B cell (primary cell): ENCODE results near the gene PCDHGB2. TPM values are rescaled to one million over a fixed set of nuclear protein-coding genes. Genes with fewer than 3 reads are reported as not detected.
A peak's percentile ranks its signal among the peaks of the same experiment; 100 is the strongest.

Experiments used
- ATAC-seq: fragments of 200-7000 bp; cut with Tn5 transposase; one replicate; pipeline ENCODE4 v1.10.0; 2021; ENCODE audit warnings: low read depth, mild to moderate bottlenecking, moderate number of reproducible peaks, moderate library complexity
- CTCF ChIA-PET: fragments of 350-600 bp; sonication (Branson Sonifier 250); formaldehyde crosslinking; loops from one replicate; lab custom pipeline; 2021; ENCODE audit warnings: antibody characterized with exemption, inconsistent platforms; lab: Charles Lee
- POLR2A ChIA-PET: fragments of 350-600 bp; sonication (Branson Sonifier 250); formaldehyde crosslinking; loops from one replicate; lab custom pipeline; 2021; ENCODE audit warnings: antibody characterized with exemption; lab: Charles Lee
- DNase-seq: peaks from one replicate; pipeline ENCODE4 v3.0.0; 2013
- H2AFZ ChIP-seq: 2 replicates; pipeline ENCODE4 v1.6.1; 2012; ENCODE audit warnings: mild to moderate bottlenecking, low read depth, low read length; ENCODE audit not compliant: insufficient read depth, poor library complexity, severe bottlenecking
- H3K27ac ChIP-seq, 2 donors: 1 replicate in 1 of 2; 2 replicates in 1 of 2; pipeline ENCODE4 v1.5.1; 2012 to 2013; ENCODE audit warnings: low read length in 2 of 2, mild to moderate bottlenecking in 2 of 2, moderate library complexity in 1 of 2
- H3K27me3 ChIP-seq, 4 experiments: fragments of 200-600 bp in 1 of 4; sonication (generic) in 1 of 4; replicated peaks in 1 of 4; 1 replicate in 2 of 4; 2 replicates in 2 of 4; pipeline versions ENCODE4 v1.6.1 to v1.7.0; 2013 to 2016; ENCODE audit warnings: low read length in 3 of 4, mild to moderate bottlenecking in 2 of 4, mixed read lengths in 1 of 4, moderate library complexity in 1 of 4; ENCODE audit not compliant: insufficient read depth in 4 of 4, control insufficient read depth in 3 of 4; ENCODE audit errors: control extremely low read depth in 1 of 4
- H3K36me3 ChIP-seq, 2 experiments: replicated peaks in 1 of 2; 1 replicate in 1 of 2; 2 replicates in 1 of 2; pipeline versions ENCODE4 v1.6.1 to v1.7.1; 2013; ENCODE audit warnings: low read length in 1 of 2; ENCODE audit not compliant: insufficient read depth in 2 of 2, control insufficient read depth in 1 of 2; ENCODE audit errors: control extremely low read depth in 1 of 2, extremely low read depth in 1 of 2
- H3K4me1 ChIP-seq, 2 donors: fragments of 200-600 bp in 1 of 2; sonication (generic) in 1 of 2; 1 replicate in 1 of 2; 2 replicates in 1 of 2; pipeline versions ENCODE4 v1.5.1 to v1.6.1; 2013 to 2017; ENCODE audit warnings: low read length in 2 of 2; ENCODE audit not compliant: control insufficient read depth in 2 of 2, insufficient read depth in 2 of 2
- H3K4me2 ChIP-seq: replicated peaks from 2 replicates; pipeline ENCODE3; 2012; ENCODE audit warnings: mild to moderate bottlenecking, low read depth, low read length; ENCODE audit not compliant: poor library complexity, severe bottlenecking
- H3K4me3 ChIP-seq, 5 experiments: fragments of 200-600 bp in 1 of 5; sonication (generic) in 1 of 5; 1 replicate in 3 of 5; 2 replicates in 2 of 5; pipeline versions ENCODE4 v1.5.1 to v1.7.0; 2011 to 2016; ENCODE audit warnings: low read length in 4 of 5, mild to moderate bottlenecking in 4 of 5, low read depth in 2 of 5, control low read depth in 1 of 5, moderate library complexity in 1 of 5; ENCODE audit not compliant: insufficient read depth in 1 of 5; ENCODE audit errors: control extremely low read depth in 1 of 5, extremely low read depth in 1 of 5
- H3K79me2 ChIP-seq: fragments of 200-600 bp; sonication (generic); one replicate; pipeline ENCODE4 v1.6.0; 2016; ENCODE audit warnings: low read length; ENCODE audit not compliant: control insufficient read depth, insufficient read depth
- H3K9ac ChIP-seq: fragments of 200-600 bp; sonication (generic); 2 replicates; pipeline ENCODE4 v1.6.1; 2017; ENCODE audit warnings: mild to moderate bottlenecking, low read length, moderate library complexity
- H3K9me3 ChIP-seq, 3 donors: one replicate each; pipeline versions ENCODE4 v1.6.1 to v1.7.1; 2013; ENCODE audit warnings: low read length in 2 of 3; ENCODE audit not compliant: control insufficient read depth in 2 of 3, insufficient read depth in 1 of 3; ENCODE audit errors: control extremely low read depth in 1 of 3
- H4K20me1 ChIP-seq: 2 replicates; pipeline ENCODE4 v1.6.0; 2012; ENCODE audit warnings: mild to moderate bottlenecking, low read length; ENCODE audit not compliant: insufficient read depth, control insufficient read depth, poor library complexity, severe bottlenecking
- H3K27ac Mint-ChIP-seq: one replicate; pipeline ENCODE4 v1.8.0; 2021; ENCODE audit warnings: mixed read lengths
- H3K27me3 Mint-ChIP-seq: one replicate; pipeline ENCODE4 v1.8.0; 2021; ENCODE audit warnings: mixed read lengths
- H3K4me1 Mint-ChIP-seq: one replicate; pipeline ENCODE4 v1.8.0; 2021; ENCODE audit warnings: mixed read lengths
- H3K4me3 Mint-ChIP-seq: one replicate; pipeline ENCODE4 v1.8.0; 2021; ENCODE audit warnings: mixed read lengths
- H3K9me3 Mint-ChIP-seq: one replicate; pipeline ENCODE4 v1.8.0; 2022; ENCODE audit warnings: mixed read lengths; ENCODE audit not compliant: insufficient read depth
- EZH2 ChIP-seq: IDR thresholded peaks from 2 replicates; pipeline ENCODE4 v1.6.1; 2012; ENCODE audit warnings: borderline replicate concordance, low read depth, mild to moderate bottlenecking, moderate library complexity, low read length; ENCODE audit not compliant: insufficient read depth, poor library complexity, severe bottlenecking
- WGBS: methylation state at CpG from one replicate; pipeline ENCODE4 v1.1.5; 2013; ENCODE audit warnings: missing lambda C conversion rate; ENCODE audit not compliant: insufficient coverage; 5-methylcytosine and 5-hydroxymethylcytosine counted together
- intact Hi-C: fragments of 100-400 bp; cut with micrococcal nuclease; formaldehyde crosslinking; loops from one replicate; pipeline ENCODE4 v1.10.0; 2022
- polyA plus RNA-seq: library from polyadenylated mRNA; depleted of rRNA; stranded (reverse); fragments of >200 nt; gene quantifications from 2 replicates; pipeline ENCODE4 v1.2.3, GENCODE V29; 2012
- total RNA-seq, 2 donors: library from RNA; stranded (reverse); fragments of 120-200 nt in 1 of 2; gene quantifications; 1 replicate in 1 of 2; 2 replicates in 1 of 2; pipeline versions ENCODE4 v1.2.3 to v1.2.4, GENCODE V29; 2013 to 2022
- TF ChIP-seq, protein P1 (sequence below): fragments of 200-600 bp; IDR thresholded peaks from one replicate; pipeline ENCODE4 v1.8.0; 2022; ENCODE audit warnings: antibody characterized with exemption, mild to moderate bottlenecking

Gene PCDHGB2
- total and polyA plus RNA-seq, 2 donors (not counting 1 experiment from before 2014, with no cell fraction given) = 0.66 to 3.9 TPM

DNA sequence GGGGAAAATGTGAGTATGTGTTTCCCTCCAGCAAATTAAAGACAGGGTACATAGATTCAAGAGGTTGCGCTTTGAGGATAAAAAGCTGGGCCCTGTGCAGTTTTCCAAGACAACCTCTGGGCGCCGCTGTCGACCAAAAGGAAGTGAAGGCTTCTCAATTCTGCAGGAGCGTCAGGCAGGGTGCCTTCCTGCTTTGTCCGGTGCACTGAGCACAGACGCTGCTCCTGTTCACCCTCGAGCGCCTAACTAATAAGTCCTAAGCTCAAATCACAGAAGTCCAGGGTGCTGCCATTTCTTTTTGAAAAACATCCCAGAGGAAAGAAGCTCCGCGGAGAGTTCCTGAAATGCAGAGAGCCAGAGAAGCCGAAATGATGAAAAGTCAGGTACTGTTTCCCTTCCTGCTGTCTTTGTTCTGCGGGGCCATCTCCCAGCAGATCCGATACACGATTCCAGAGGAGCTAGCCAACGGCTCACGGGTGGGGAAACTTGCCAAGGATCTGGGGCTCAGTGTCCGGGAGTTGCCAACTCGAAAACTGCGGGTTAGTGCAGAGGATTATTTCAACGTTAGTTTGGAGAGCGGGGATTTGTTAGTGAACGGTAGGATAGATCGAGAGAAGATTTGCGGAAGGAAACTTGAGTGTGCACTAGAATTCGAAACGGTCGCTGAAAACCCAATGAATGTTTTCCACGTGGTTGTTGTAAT is 9.7 kb upstream of the PCDHGB2 start, which contains the start of gene PCDHGB1:
Gene PCDHGB1, plus strand, starts transcription at position 183 of the 703 bp plus-strand sequence. Its CDS starts 162 bp downstream, at position 345.
- Histone ChIP-seq H3K79me2 (no peaks in the 10 kb centered on the region), H3K27me3 (peaks cover 0 to 52% (median 26%) of the 10 kb centered on the region in 4 experiments), H3K9ac (no peak within 1 kb of the TSS), H3K4me2 (peak within 1 kb of the TSS; percentile 28), H3K4me1 (no peaks in the 10 kb centered on the region), H4K20me1 (no peaks in the 10 kb centered on the region), H3K4me3 (peak within 1 kb of the TSS in 2 of 5 experiments; percentile 21 to 44), H3K36me3 (no peaks in the 10 kb centered on the region), H3K27ac (no peak within 1 kb of the TSS), H2AFZ (peak within 1 kb of the TSS; percentile 22), H3K9me3 (peaks cover 2 to 49% (median 31%) of the 10 kb centered on the region in 3 donors)
- ChIA-PET CTCF (interaction anchor here (1.1 to 1.2 kb wide), 3 partner anchors 19 to 207 kb away, joined by 3 to 5 read pairs (median 3); partner anchors contain the start of gene PCDHGA1), POLR2A (no interaction called here)
- peaks cover 13% of the 10 kb centered on the region for H3K9me3 Mint-ChIP-seq
- no peak for TF ChIP-seq EZH2
- TF ChIP-seq, protein P1, sequence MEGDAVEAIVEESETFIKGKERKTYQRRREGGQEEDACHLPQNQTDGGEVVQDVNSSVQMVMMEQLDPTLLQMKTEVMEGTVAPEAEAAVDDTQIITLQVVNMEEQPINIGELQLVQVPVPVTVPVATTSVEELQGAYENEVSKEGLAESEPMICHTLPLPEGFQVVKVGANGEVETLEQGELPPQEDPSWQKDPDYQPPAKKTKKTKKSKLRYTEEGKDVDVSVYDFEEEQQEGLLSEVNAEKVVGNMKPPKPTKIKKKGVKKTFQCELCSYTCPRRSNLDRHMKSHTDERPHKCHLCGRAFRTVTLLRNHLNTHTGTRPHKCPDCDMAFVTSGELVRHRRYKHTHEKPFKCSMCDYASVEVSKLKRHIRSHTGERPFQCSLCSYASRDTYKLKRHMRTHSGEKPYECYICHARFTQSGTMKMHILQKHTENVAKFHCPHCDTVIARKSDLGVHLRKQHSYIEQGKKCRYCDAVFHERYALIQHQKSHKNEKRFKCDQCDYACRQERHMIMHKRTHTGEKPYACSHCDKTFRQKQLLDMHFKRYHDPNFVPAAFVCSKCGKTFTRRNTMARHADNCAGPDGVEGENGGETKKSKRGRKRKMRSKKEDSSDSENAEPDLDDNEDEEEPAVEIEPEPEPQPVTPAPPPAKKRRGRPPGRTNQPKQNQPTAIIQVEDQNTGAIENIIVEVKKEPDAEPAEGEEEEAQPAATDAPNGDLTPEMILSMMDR = peak; percentile 31
- H3K27me3 Mint-ChIP-seq = peaks cover 58% of the 10 kb centered on the region
- DNase-seq = peak; percentile 29
- 32% methylated on average over 29 of the region's 29 CpGs for WGBS
- peak within 1 kb of the TSS; percentile 55 for H3K4me3 Mint-ChIP-seq
- ATAC-seq = no peak
- intact Hi-C loops = no loop called here
- H3K4me1 Mint-ChIP-seq = peaks cover 3% of the 10 kb centered on the region
- H3K27ac Mint-ChIP-seq = no peak within 1 kb of the TSS

DNA sequence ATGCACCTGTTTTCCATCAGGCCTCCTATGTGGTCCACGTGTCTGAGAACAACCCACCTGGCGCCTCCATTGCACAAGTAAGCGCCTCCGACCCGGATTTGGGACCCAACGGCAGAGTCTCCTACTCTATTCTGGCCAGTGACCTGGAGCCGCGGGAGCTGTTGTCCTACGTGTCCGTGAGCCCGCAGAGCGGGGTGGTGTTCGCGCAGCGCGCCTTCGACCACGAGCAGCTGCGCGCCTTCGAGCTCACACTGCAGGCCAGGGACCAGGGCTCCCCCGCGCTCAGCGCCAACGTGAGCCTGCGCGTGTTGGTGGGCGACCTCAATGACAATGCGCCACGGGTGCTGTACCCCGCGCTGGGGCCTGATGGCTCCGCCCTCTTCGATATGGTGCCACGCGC is 8.2 kb upstream of the PCDHGB2 start:
- no peak overlapping the region for H3K4me3 Mint-ChIP-seq
- no peak overlapping the region for H3K27ac Mint-ChIP-seq
- intact Hi-C loops = no loop called here
- H3K27ac ChIP-seq = no peak overlapping the region
- no peaks in the 10 kb centered on the region for H3K79me2 ChIP-seq
- H3K27me3 ChIP-seq = peaks cover 0 to 58% (median 29%) of the 10 kb centered on the region in 4 experiments
- no peak overlapping the region for H3K4me2 ChIP-seq
- H3K9me3 Mint-ChIP-seq = peaks cover 10% of the 10 kb centered on the region
- ChIA-PET CTCF (no interaction called here), POLR2A (no interaction called here)
- no peaks in the 10 kb centered on the region for H3K4me1 ChIP-seq
- H4K20me1 ChIP-seq = no peaks in the 10 kb centered on the region
- TF ChIP-seq EZH2 = no peak
- TF ChIP-seq, protein P1 = no peak
- no peaks in the 10 kb centered on the region for H3K36me3 ChIP-seq
- H3K9ac ChIP-seq = no peak overlapping the region
- no peak overlapping the region for H3K4me3 ChIP-seq
- no peak for DNase-seq
- WGBS = 44% methylated on average over 24 of the region's 36 CpGs
- H2AFZ ChIP-seq = no peak overlapping the region
- H3K4me1 Mint-ChIP-seq = peaks cover 3% of the 10 kb centered on the region
- H3K9me3 ChIP-seq = peaks cover 2 to 48% (median 24%) of the 10 kb centered on the region in 3 donors
- H3K27me3 Mint-ChIP-seq = peaks cover 60% of the 10 kb centered on the region
- no peak for ATAC-seq
